Ammon's horn (tissue), 1 donor: ENCODE results near the gene DAB1.

Experiments
- DNase-seq: peaks from one replicate; pipeline ENCODE4 v3.0.0-alpha.2; 2016; ENCODE audit warnings: low spot score

The DAB1 gene

DNA sequence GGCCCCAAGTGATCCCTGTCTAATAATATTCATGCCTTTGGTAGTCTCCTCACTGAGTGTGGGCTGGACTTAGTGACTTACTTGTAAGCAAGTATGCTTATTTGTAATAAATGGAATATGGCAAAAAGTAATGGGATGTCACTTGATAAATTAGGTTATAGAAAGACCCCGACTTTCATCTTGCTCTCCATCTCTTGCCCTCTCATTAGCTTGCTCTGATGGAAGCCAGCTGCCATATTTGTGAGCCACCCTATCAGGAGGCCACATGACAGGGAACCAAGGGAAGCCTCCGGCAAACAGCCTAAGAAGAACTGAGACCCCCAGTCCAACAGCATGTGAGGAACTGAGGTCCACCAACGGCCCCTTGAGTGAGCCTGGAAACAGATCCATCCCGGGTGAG, 107.0 kb downstream of the DAB1 start:
- no peak for DNase-seq

DNA sequence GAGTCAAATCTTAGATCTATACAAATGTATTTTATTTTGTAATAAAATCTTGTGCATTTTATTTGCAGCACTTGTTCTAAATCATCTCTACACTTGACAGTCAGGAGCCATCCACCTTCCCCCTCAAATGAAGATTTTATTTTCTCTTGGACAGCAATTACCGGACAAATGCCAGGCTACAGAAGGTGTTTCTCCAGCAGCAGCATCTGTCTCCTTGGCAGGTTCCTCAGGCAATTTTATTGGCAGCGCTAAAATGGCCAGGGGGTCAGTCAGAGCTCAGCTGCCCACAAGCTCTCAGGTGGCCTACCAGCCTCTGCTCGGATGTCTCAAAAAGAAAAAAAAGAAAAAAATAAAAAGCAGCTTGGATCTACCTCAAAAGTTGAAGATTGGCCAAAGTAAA, 107.6 kb downstream of the DAB1 start:
- DNase-seq: no peak

DNA sequence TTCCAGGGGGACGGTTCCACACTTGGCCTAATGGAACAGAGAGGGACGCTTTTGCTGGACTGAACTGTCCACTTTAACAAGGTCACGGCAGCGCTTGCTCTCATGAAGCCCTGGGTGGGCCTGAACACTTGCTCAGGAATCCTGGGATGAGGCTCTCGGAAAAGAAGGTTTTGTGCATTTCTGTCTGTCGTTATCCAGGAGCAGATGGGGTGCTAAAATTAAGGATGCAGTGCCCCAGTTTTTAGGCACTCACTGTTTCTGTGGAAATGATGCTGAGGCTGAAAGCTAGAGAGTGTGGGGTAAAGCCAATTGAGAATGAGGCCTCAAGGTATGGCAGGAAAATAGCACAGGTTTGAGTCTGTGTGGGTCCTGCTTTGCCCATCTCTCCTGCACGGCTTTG, 111.0 kb downstream of the DAB1 start:
- peak; percentile 52 for DNase-seq

DNA sequence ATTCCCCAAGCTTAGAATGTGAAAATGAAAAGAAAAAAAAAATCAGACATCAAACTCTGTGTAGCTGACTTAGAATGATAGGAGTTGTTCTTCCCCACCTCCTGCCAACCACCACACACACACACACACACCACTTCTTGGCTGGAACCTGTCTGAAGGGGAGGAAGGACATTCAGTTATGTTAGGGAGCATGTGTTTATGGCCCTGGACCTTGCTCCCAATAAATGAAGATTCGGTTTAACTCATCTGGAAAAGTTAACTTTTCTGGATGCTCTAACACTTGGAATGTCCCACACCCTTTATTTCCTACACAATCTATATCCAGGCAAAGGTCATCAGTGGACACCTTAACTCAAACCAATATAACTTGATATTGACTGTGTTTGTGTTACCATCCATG, 112.4 kb downstream of the DAB1 start:
- DNase-seq: no peak

DNA sequence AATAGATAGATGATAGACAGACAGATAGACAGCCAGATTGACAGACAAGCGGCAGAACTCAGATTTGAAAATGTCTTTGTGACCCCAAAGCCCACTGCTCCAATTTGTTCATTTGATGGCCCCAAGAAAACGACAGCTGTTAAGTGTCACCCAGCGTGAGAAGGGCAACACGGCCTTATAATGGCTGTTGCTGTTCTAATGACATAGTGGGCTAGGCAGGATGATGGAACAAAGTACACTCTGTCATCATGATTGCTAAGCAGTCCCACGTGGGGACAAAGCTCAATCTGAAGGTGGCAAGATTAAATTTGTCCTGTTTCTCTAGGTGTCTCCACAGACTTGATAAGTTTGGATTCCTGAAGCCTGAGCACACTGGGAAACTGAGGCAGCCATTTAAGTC, 112.9 kb downstream of the DAB1 start:
- no peak for DNase-seq

DNA sequence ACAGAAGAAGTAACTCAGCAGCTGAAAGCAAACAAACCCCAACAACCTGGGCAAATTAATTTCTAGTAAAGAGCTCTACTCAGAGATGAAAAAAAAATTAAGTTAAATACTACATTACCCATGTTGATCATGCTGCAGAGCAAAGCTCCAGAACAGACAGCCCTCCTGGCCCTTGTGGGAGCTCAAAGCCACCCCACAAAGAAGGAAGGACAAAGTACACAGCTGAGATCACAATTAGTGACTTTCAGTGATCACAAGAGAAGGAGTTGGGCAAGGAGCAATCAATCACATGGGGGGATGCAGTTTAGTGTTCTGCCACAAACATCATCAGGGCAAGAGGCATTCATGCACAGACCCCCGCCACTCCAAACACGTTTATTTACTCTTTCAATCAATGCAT, 114.2 kb downstream of the DAB1 start:
- DNase-seq: no peak

DNA sequence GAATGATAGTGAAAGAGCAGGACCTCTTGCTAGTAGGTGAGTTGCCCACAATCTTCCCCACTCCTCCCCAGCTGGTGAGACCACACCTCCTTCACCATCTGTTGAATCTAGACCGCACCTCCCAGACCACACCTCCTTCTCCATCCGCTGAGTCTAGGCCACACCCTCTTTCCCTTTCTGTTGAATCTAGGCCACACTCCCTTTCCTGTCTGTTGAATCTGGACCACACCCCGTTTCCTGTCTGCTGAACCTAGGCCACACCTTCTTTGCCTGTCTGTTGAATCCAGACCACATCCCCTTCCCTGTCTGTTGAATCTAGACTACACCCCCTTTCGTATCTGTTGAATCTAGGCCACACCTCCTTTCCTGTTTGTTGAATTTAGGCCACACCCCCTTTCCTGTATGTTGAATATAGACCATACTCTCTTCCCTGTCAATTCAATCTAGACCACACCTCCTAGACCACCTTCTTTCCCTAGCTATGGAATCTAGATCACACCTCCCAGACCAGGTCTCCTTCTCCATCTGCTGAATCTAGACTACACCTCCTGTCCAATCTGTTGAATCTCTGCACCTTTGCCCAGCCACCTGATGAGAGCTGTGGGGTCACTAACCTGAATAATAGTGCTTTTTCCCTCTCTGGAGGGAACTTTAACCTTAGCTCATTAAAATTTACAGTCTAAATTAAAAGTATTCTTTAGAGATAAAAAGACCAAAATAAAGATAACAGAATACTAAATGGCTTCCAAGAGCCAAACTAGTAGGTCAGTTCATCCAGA, 116.3 kb downstream of the DAB1 start:
- DNase-seq: no peak

DNA sequence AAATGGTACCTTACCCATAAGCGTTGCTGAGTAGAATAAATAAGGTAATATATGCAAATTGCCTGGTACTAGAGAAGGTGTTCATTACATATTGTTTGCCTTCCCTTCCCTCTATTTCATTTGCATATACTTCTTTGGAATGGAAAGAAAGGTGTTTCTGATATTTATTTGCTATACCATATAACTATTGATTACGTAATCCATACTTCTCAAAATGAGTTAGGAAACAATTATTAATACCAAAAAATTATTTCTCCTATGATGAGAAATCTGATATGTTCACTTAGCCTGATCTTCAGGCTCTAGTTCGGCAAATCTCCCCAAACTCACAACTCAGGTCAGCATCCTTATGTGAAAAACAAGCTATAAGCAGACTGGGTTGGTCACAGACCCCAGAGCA, 119.3 kb downstream of the DAB1 start:
- DNase-seq: no peak

DNA sequence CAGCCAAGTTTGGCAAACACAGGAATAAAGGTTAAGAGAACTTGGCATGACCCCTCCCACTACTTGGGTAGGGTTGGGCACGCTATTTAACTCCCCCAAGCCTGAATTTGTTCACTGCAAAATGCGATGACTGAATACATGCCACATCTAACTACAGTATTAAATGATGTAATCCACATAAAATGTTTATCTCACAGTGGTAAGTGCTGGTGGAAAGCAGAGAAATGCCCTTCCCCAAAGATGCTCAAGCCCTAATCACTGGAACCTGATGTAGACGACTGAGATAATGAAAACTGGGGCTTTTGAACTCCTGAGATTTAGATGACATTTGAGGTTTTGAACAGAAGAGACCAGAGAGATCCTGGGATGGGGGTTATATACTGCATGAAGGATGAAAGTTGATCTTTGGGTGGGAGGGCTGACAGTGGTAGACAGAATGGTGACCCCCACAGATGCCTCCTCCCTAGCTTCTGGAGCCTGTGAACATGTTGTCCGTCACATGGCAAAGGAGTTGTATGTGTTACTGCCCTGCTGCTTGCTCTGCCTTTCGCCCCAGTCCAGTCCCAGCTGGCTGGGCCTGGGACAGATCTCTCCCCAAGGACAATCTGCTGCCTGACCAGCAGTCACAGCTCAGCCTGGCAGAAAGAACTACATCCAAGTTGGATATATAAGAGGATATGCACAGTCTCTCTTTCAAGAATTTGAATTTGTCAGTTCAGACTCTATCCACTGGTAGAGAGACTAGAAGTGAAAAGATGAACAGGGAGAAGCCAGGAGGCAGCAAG, 120.9 kb downstream of the DAB1 start:
- DNase-seq: no peak

DNA sequence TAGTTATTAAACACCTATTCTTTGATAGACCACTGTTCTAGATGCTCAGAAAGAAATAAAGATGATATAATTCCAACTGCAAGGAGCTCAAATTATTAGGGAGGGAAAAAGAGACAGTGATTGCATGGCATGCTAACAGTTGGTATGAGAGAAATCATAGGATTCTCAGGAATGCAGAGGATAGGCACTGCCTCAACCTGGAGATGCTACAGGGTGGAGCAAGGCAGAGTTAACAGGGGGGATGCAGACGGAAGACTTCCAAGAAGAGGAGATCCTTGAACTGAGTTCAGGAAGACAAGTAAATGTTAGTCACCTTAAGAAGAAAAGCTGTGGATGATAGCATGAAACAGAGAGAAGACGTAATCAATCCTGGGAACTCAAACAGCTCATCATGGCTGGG, 123.7 kb downstream of the DAB1 start:
- no peak for DNase-seq

DNA sequence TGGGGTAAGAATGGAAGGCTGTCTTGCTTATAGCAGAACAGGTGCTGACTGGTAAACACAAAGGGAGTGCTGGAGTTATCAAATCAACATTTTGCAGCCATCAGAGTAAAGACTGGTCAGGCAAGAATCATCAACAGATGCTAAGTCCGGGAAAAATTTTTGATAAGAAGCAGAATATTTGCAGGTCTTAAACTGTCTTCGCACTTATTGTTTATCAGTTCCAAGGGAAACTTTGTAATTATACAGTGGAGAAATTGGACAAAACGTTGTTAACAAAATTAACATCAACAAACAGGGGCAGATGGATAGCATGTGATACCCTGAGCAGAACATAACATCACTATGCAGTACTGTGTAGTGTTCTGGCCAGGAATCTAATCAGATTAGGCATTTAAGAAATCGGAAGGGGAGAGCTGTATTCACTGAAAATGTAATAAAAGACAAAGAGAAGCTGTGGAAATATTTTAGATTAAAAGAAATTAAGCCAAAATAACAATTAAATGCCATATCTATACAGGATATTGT, 127.1 kb downstream of the DAB1 start:
- DNase-seq: no peak

DNA sequence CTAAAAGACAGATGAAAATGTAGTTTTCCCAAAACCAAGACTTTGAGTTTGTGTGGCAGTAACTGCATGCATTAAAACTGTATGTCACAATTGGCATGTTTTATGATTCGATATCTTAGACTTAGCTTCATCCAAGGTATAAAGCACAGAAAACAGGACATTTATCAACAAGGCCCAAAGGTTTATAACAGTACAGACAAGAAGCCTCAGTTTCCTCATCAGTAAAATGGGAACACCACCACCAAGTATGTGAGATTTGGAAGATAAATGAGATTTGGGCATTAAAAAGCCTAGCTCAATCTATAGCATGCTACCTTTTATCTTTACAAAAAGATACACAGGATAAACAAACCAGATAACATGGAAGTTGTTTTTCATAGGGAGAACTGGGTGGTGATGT, 128.5 kb downstream of the DAB1 start:
- no peak for DNase-seq

DNA sequence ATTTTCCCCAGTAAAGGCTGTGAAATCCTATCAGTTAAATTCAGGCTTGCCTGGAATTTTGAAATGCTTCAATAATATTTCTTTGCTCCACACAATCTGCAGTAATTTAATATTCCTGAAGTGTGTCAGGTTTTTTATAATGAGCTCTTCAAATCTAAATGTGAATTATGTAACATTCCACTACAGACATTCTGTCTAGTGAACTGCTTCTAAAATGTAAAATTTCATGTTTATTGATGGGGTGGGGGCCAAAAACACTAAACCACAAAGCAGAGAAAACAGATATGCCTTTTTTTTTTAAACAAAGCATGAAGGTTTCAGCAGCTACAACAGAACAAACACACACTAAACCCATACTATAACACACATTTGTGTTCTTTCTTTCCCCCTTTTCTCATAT, 129.7 kb downstream of the DAB1 start:
- DNase-seq: no peak

DNA sequence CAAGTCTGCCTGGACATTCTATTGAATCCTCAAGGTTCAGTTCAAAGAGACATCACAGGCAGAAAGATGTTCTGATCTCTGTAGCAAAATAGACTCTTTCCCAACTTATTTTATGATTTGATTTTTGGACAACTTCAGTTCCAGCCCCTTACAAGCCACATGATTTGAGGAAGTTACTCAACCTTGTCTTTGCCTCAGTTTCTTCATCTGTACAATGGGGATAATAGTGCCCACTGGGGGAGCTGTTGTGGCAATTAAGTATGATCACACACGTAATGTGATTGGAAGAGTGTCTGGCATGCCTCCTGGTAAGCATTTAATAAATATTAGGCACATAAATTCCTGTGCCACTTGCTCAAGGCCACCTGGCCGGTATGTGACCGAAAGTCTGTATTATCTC, 130.6 kb downstream of the DAB1 start:
- DNase-seq: no peak

DNA sequence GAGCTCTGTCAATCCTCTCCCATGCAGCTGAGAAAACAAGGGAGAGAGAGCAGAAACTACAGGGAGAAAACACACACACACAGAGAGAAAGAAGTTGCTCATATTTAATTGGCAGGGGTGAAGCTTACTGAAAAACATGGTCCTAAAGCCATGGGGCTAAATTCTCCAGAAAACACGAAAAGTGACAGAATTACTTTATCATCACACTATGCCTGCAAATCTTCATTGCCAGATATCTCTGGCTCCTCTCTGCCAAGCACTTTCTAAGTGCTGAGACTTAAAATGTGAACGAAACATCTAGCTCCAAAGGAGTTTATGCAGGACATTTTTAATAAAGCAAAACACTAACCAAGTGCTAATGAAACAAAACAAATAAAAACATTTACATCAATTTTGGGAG, 134.1 kb downstream of the DAB1 start:
- DNase-seq: no peak

DNA sequence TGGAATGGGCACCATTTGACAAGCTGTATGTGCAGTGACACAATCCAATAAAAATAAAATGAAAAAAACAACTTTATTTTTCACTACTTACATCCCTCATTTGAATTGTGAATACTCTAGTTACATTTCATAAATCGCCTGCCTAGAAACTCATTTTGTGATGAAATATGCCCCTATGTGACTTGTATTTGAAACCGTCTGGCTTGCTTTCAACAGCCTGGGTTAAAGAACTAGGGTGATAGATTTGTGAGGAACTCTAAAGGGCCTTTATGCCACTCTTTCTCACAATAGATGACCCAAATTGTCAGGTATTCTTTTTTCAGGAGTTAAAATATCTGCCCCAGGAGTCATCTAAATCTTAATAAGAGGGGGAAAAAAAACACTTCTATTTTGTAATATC, 137.9 kb downstream of the DAB1 start:
- no peak for DNase-seq

DNA sequence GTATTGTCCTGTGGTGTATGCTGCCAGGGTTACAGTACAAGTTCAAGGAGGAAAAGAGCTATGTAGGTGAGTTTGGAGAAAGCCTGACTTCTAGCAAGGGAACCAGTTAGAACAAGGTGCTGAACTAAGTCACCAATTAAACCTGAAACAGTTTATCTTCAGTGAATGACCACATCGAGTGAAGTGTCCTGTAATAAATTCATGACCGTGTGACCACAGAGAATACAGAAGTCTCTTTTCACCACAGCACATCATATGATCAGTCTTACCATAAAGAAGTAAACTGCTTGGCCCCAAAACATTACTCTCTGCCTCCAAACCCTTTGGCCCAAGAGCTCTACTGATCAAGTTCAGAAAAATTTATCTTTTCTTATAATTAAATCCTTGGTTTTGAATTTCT, 141.4 kb downstream of the DAB1 start:
- no peak for DNase-seq

DNA sequence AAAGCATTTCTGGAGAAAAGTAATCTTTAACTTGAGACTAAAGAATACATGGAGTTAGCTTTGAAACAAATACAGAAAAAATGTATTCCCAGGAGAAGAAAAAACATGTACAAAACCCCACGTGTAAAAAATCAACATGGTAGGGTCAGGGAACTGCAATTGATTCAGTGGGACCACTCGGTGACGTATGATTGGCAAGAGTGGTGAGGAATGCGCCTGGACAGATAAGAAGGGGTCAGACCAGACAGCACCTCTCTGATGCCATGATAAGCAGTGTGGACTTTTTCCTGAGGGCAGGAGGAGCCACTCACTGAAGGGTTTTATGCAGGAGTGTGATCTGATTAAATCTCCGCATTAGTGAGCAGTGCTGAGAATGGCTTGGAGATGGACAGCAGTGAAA, 142.5 kb downstream of the DAB1 start:
- DNase-seq: no peak

DNA sequence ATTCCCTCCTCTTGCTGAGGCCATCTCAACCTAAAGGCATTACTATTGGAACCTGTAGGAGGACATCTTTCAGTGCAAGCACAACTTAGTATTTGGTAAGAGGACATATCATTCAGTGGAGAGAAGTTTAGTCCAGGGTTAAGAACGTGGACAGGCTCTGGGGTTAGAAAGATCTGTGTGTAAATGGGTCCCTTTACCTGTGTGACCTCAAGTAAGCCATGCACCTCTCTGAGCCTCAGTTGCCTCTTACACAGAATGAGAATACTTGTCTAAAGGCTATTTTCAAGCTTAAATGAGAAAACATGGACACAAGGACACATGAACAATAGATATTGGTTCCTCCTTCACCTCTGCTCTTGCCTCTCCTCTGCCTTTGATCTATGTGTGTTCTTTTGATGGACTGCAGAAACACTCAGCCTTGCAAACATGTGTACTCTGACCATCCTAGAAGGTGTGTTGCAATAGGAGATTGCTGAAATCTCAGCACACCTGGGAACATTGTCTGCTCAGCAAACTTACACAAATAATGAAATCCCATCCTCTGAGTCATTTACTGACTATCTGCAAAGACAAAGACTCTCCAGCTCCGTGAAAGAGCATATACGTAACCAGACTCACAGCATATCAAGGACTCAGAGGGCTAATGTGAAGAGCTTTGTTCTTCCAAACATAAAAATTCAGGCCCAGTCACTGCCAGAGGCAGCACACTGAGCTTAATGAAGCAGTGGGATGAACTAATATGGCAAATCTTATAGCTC, 143.8 kb downstream of the DAB1 start:
- DNase-seq: no peak

DNA sequence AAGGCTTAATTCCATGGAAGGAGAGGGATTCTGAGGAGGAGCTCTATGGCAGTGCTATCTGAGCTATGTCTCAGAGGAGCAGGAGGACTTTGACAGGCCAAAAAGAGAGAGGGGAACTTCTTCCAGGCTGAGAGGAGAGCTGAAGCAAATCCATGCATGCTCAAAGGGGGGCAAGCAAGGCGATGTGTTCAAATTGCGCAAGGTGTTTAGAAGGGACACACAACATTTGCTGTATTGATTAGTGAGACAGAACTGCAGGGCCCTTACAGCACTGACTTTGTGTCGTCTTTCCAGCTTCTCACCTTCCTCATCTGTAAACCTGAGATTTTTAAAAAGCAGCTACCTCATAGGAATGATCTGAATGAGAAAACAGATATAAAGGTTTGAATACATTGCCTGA, 145.3 kb downstream of the DAB1 start:
- no peak for DNase-seq

DNA sequence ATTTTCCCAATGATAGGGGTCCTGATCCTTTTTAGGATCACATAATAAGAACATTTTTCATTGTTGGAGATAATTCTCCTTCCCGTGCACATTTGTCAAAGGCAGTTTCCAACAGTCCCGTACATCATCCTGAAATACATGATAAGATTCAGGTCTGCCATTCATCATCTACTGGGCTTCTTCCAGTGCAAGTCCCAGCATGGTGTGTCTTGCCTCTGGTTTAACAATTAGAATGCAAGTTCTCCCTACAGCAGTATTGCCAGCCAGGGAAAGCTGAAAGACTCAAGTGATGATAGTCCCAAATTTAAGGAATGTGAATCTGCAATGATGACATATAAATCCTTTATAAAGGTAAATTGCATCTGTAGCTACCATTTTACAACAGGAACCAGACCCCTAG, 146.2 kb downstream of the DAB1 start:
- no peak for DNase-seq

DNA sequence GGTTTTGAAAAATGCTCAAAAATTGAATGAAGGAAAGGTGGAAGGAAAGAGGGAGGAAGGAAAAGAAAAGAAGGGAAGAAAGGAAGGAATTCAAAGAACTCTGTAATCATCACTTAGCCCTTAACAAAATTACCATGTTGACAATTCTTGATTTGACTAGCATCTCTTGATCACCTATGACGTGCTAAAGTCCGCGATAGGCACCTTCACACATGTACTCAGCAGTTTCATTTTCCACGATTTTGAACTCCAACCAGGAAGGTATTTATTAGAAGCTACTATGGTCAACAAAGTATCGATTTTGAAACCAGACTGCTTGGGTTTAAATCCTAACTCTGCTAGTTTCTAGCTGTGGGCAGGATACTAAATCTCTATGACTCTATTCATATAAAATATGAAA, 146.9 kb downstream of the DAB1 start:
- no peak for DNase-seq

DNA sequence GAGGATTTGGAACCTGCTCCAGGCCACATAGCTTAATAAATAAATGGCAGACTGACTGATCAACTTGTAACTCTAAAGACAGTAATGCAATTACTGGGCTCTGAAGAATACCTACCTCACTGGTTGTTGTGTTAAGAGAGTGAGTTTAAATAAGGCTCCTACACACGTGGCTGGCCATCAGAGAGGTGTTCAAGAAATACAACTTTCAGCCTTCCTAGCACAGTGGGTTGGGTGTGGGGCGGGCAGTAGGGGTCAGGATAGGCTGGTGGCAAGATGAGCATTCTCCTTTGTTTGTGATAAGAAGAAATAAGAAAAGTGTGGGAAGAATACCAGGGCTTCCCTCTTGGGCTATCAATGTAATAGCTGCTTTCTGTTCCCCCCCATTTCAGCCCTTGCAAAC, 151.3 kb downstream of the DAB1 start:
- DNase-seq: no peak
